Measurements from ENCODE around the gene PABPN1L.

DNA sequence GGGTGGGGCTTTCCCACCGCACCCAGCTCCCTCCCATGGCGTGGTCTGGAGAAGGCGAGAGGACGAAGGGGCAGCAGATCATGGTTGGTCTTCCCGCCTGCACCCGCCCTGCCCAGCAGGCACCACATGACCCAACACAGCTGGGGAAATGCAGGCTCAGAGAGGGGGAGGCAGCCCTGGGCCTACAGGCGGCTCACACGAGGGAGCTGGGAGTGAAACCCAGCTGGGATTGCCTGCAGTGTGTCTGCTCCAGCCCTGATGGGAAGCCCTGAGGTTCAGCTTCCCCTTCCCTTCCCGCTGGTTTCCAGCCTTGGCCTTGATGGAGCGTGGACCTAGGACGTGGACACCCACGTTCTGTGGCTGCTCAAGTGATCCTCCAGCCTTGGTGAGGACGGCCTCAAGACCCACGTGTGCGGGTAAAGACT is 20.0 kb upstream of the PABPN1L start:
- TF ChIP-seq, protein P1, sequence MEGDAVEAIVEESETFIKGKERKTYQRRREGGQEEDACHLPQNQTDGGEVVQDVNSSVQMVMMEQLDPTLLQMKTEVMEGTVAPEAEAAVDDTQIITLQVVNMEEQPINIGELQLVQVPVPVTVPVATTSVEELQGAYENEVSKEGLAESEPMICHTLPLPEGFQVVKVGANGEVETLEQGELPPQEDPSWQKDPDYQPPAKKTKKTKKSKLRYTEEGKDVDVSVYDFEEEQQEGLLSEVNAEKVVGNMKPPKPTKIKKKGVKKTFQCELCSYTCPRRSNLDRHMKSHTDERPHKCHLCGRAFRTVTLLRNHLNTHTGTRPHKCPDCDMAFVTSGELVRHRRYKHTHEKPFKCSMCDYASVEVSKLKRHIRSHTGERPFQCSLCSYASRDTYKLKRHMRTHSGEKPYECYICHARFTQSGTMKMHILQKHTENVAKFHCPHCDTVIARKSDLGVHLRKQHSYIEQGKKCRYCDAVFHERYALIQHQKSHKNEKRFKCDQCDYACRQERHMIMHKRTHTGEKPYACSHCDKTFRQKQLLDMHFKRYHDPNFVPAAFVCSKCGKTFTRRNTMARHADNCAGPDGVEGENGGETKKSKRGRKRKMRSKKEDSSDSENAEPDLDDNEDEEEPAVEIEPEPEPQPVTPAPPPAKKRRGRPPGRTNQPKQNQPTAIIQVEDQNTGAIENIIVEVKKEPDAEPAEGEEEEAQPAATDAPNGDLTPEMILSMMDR (IDR thresholded peaks at IDR 0.05), result no peak
- no peak for TF ChIP-seq POLR2A (IDR thresholded peaks at IDR 0.05)
- TF ChIP-seq POLR2AphosphoS5 (IDR thresholded peaks at IDR 0.05; ENCODE audit: insufficient read depth in 1 of 2, low read depth in 1 of 2), result no peak

All from vagina (tissue), 2 donors.